Fibroblast of gingiva (primary cell): ENCODE data around the gene CAMSAP1.

Experiments
- DNase-seq: peaks from one replicate; pipeline ENCODE4 v3.0.0-alpha.2; 2011; ENCODE audit warnings: low read depth

CAMSAP1 gene

GRCh38 chr9:135840107-135840506 is 67.2 kb downstream of the CAMSAP1 start:
- DNase-seq, result no peak

GRCh38 chr9:135839516-135839915 is 67.8 kb downstream of the CAMSAP1 start:
- DNase-seq, result no peak

- DNase-seq, result no peak
These were observed 72.2 kb downstream of the CAMSAP1 start for GRCh38 chr9:135835131-135835530.

GRCh38 chr9:135833864-135834263 is 73.5 kb downstream of the CAMSAP1 start:
- DNase-seq, result no peak

GRCh38 chr9:135830496-135830895 is 76.8 kb downstream of the CAMSAP1 start:
- no peak for DNase-seq

- no peak for DNase-seq
These were observed 78.7 kb downstream of the CAMSAP1 start for GRCh38 chr9:135828656-135829055.

GRCh38 chr9:135827866-135828580 is 79.3 kb downstream of the CAMSAP1 start:
- DNase-seq, result no peak

GRCh38 chr9:135827301-135827700 is 80.0 kb downstream of the CAMSAP1 start:
- DNase-seq, result no peak

- DNase-seq, result no peak
These were observed 81.2 kb downstream of the CAMSAP1 start for GRCh38 chr9:135826188-135826545.

- DNase-seq, result no peak
These were observed 81.7 kb downstream of the CAMSAP1 start for GRCh38 chr9:135825435-135826187.

- DNase-seq, result no peak
These were observed 84.3 kb downstream of the CAMSAP1 start for GRCh38 chr9:135823036-135823435.

GRCh38 chr9:135822374-135822755 is 85.0 kb downstream of the CAMSAP1 start:
- DNase-seq, result no peak

GRCh38 chr9:135821733-135822373 is 85.5 kb downstream of the CAMSAP1 start:
- DNase-seq, result no peak

GRCh38 chr9:135821116-135821515 is 86.2 kb downstream of the CAMSAP1 start:
- no peak for DNase-seq

- DNase-seq, result no peak
These were observed 86.7 kb downstream of the CAMSAP1 start for GRCh38 chr9:135820661-135821060.

GRCh38 chr9:135819905-135820304 is 87.4 kb downstream of the CAMSAP1 start:
- no peak for DNase-seq

- no peak for DNase-seq
These were observed 88.4 kb downstream of the CAMSAP1 start for GRCh38 chr9:135818718-135819475.

GRCh38 chr9:135817951-135818717 is 89.2 kb downstream of the CAMSAP1 start:
- DNase-seq, result no peak

- DNase-seq, result no peak
These were observed 90.7 kb downstream of the CAMSAP1 start for GRCh38 chr9:135816651-135816970.

GRCh38 chr9:135815830-135816650 is 91.3 kb downstream of the CAMSAP1 start:
- DNase-seq, result no peak

GRCh38 chr9:135815413-135815812 is 91.9 kb downstream of the CAMSAP1 start:
- DNase-seq, result no peak
